GM21526 (cell line): Measurements from ENCODE around the gene SGSM1.

Experiments used
- ATAC-seq: cut with Tn5 transposase; IDR thresholded peaks from one replicate; pipeline ENCODE4 v1.9.1; 2021; ENCODE audit warnings: moderate library complexity; ENCODE audit not compliant: unreplicated experiment, low FRiP score

The SGSM1 gene

DNA sequence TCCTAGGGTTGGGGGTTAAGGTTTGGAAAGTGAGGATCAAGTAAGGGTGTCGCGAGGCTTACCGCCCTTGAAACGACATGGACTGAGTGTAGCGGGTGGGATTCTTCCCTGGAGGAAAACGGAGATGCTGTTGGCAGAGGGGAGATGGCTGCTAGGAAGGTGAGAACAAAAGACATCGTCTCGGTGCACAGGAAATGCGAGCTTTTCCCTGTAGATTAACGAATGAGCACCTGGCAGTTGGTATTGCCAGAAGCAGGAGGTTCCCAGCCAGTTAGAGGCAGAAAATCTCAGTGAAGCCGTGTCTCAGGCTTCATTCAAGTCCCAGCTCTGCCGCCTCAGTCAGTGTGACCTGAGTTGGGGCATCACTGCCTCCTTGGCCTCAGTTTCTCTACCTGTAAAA lies 141.9 kb downstream of the SGSM1 start:
- ATAC-seq = no peak

DNA sequence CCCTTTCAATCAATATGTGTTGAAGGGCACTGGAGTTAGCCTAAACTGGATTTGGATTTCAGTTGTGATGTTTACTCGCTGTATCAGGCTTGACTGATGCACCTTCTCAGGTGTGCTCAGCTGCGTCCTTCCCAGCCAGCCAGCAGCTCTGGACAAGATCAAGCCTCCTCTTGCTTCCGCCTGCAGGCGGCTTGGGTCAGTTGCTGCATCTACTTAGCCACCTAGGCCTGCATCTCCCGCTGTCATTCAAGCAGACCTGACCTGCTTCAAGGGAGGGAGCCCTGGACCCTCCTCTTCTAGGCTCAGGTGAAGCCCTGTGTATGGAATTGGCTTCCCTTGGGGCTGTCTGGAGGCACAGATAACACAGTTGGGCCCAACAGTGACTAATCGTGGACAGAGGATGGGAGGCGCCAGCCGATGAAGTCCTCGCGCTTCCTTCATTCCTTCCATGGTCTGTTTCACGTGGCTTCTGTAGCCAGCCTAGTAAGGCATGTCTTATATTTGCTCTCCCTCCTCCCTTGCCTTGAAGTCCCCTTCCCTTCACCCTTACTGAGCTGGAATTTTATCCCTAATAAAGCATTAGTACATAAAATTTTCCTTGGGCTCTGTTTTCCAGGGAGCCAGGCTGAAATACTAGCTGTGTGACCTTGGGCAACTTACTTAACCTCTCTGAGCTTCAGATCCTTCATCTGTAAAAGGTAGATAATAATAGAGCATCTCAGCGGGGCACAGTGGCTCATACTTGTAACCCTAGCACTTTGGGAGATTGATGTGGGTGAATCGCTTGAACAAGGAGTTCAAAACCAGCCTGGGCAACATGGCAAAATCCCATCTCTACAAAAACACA lies 142.6 kb downstream of the SGSM1 start:
- no peak for ATAC-seq

DNA sequence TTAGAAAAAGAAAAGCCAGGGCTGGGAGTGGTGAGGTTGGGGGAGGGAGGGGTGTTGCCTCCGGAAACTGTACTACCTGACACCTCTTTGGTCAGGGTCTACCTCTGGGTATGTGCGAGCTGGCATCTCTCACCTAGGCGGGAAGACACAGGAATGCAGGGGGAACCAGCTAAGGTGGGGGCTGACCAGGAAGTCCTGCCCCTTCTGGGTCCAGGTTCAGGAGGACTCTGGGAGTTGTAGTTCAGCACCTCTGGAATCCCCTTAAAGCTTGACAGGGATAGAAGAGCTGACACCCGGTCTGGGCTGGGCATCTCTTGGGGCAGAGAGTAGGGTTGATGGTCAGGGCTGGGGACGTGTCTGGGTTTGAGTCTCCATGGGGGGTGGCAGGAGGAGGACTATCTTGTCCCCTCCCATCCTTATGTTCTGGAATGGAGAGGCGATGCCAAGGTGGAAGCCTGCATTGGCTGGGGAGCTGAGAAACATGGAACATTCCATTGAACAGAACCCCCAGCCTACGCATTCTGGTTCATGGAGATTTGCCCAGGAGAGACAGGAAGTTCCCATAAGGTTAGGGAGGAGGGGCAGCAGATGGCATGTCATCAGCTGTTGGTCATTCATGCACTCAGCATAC lies 144.4 kb downstream of the SGSM1 start:
- ATAC-seq = no peak

DNA sequence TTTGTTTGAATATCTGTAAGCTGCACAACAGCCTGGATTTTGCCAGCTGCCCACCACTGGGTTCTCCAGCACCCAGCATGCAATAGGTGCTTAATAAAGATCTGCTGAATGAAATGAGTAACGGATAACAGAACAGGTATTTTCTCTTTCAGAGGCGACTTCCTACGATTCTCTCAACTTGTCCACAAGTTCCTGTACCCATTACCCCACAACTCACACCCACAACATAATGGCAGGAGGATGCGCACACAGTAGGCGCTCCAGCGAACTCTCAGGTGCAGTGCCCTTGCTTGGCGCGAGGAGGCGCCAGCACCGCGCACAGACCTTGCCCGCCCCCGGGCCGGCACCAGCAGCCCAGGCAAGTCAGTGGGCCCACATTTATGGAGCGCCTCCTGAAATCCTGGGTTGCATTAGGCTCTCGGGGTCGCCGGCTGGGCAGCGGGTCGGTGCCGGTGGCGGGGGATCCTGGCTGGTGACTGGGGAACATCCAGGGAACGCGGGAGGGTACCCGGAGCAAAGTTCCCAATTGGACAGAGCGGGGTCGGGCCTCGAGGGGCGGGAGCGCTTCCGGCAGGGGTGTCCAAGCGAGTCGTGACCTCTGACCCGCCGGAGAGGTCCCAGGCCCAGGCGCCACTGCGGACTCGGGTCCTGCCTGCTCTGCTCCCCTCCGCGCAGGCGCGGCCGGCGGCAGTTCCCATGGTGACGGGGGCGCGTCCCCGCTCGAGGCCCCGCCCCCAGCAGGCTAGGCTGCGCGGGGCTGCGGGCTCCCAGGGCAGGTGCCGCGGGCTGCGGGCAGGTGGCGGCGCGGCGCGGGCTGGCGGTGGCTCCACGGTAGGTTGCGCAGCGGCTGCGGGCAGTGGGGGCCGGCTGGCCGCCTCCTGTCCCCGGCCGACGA lies 146.2 kb downstream of the SGSM1 start, which contains the start of gene KIAA1671:
Gene KIAA1671 (plus strand): TSS at position 775 of the 895 bp plus-strand sequence. CDS start 75,284 bp downstream, outside the sequence.
- peak; percentile 81 for ATAC-seq

DNA sequence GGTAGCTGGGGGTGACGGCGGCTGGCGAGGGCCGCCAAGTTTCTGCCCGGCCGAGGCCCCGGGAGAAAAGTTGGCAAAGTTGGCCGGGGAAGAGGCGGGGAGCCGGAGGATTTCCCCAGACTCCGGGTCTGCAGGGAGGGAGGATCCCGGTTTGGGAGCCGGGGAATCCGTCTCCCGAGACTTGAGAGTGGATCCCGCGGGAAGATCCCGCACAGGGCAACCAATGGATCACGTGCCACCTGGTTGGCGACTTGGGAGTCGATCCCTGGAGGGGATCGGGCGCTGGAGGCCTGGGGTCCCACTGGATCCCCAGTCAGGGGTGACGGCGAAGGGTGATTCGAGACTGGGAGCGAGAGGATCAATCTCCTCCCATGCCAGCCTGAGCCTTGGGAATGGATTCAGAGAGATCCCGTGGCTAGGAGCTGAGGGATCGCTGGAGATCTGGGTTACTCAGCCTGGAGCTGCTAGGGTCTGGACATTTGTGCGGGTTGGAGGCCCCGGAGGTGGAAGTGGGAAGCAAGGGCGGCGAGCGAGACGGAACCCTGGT lies 146.9 kb downstream of the SGSM1 start:
- no peak for ATAC-seq

DNA sequence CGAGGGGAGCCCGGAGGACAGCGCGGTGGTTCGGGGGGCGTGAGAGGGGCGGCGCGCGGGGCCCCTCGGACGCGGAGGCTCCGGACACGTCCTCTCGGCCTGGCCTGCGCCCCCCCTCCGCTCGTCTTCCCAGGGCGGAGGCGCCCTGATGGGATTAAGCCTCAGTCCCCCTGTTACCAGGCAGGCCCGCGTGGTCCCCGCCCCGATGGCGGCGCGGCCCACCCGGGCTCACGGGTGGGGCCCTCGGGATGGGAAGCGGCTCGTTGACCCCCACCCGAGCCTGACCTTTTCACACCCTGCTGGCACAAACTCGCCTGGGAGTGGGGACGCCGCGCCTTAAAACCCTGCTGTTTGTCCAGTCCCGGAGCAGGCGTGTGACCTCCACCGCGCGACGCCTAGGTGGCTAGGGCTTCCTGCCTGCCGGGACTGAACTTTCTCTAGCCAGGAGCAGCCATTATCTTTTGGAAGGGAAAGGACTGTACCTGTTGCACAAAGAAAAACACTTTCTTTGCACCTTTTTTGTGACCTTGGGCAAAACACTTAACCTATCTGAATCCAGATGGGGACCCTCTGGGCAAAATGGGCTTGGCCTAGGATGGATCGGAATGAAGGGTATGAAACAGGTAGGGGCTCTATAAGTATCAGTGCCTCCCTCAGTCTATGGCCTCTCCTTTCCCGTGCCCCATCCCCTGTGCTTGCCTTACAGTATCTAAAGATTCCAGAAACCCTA lies 147.5 kb downstream of the SGSM1 start:
- ATAC-seq = no peak

DNA sequence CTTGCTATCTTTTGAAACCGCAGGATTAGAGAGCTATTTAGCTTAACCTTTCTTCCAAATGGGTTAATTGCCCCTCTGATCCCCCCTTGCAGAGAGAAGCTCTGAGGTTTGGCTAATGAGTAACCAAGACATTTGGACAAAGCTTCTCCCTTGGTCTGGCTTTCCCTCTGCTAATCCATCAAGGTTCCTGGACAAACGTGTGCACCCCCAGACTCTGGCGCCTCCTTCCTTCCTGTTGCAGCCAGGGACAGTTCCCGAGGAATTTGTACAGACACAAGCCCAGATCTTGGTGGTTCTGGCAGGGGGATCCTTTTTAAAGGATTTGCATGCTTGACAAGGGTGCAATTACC lies 148.1 kb downstream of the SGSM1 start:
- ATAC-seq = no peak

DNA sequence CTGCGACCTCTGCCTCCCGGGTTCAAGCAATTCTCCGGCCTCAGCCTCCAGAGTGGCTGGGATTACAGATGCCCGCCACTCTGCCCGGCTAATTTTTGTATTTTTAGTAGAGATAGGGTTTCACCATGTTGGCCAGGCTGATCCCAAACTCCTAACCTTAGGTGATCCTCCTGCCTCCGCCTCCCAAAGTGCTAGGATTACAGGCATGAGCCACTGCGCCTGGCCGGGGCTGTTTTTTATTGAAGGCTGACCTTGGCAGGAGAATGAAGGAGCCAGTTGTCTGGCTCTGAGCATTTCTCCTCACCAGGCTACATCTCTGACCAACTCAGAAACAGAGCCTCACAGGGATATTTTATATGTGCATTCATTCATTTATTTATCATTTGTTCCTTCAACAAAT lies 148.8 kb downstream of the SGSM1 start:
- no peak for ATAC-seq

DNA sequence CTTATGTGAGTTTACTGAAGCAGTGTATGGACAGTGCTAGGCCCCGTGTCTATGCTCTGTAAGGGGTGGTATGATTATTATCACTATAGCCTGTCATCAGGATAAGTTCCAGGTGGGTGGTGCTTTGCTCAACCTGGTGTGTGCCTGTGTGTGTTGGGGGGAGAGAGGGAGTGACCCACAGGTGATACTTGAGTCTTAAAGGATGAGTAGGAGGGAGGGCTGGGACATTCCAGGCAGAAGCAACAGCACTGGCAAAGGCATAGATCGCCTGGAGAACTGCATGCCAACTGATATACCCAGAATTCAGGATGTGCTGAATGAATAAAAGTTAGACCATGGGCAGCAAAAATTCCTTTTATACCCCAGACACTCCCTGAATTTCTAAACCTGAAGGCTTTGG lies 151.0 kb downstream of the SGSM1 start:
- no peak for ATAC-seq

DNA sequence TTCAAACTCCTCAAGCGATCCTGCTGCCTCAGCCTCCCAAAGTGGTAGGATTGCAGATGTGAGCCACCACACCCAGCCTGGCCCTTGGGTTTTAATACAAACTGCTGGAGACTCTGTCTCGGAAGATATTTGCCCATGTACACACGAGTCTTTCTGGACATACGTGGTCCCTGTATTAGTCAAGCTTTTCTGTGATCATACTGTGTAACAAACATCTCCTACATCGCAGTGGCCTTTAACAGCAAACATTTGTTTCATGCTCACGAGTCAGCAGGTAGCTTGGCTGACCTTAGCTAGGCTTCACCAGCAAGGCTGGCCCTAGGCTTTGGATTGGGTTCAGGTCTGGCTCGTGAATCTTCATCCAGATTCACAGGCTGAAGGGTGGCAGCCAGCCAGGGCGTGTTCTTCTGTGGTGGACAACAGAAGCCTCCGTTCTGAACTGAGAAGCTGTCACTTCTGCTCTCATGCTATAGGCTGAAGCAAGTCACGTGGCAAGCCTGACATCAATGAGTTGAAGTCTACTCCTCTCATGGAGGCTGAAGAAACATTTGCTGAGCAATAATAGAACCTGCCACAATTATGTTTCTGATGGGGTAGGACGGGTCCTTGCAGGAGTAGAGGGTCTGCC lies 155.3 kb downstream of the SGSM1 start:
- no peak for ATAC-seq

DNA sequence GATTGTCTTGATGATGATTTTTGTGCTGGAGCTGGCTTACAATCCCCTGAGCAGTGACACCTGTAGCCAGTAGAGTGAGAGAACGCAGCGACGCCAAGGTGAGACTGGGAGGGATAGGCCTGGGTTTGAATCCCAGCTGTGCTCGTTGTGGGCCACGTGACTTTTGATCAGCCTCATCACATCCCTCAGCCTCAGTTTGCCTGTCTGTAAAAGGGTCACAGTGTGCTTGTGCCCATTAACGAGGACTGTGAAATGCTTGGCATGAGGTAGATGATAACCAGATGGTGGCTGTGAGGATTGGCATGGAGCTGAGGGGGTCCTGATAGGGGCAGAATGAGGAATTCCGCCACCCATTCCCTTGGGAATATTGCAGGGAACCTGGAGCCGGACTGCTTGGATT lies 156.1 kb downstream of the SGSM1 start:
- ATAC-seq = no peak

DNA sequence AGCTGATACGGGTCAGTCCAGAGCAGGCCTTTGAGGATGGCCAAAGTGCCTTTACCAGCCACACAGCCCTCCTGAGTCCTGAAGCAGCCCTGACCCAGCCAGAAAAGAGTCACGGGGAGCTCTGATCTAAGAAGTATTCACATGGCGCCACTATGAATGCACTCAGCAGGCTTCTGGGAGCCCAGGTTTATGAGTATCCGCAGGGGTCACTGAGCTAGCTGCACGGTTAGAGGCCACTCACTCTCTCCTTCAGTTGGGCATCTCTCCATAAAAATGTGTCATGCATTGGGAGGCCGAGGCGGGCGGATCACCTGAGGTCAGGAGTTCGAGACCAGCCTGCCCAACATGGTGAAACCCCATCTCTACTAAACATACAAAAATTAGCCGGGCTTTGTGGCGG lies 156.8 kb downstream of the SGSM1 start:
- ATAC-seq = no peak

DNA sequence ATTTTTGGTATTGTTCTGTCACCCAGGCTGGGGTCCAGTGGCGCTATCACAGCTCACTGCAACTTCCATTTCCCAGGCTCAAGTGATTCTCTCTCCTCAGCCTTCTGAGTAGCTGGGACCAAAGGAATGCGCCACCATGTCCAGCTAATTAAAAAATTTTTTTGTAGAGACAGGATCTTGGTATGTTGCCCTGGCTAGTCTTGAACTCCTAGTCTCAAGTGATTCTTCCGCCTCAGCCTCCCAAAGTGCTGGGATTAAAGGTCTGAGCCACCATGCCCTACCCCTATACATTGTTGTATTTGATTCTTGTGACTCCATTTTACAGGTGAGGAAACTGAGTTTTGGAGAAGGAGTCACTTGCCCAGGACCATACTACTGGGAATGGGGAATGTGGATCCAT lies 158.4 kb downstream of the SGSM1 start:
- ATAC-seq = no peak

DNA sequence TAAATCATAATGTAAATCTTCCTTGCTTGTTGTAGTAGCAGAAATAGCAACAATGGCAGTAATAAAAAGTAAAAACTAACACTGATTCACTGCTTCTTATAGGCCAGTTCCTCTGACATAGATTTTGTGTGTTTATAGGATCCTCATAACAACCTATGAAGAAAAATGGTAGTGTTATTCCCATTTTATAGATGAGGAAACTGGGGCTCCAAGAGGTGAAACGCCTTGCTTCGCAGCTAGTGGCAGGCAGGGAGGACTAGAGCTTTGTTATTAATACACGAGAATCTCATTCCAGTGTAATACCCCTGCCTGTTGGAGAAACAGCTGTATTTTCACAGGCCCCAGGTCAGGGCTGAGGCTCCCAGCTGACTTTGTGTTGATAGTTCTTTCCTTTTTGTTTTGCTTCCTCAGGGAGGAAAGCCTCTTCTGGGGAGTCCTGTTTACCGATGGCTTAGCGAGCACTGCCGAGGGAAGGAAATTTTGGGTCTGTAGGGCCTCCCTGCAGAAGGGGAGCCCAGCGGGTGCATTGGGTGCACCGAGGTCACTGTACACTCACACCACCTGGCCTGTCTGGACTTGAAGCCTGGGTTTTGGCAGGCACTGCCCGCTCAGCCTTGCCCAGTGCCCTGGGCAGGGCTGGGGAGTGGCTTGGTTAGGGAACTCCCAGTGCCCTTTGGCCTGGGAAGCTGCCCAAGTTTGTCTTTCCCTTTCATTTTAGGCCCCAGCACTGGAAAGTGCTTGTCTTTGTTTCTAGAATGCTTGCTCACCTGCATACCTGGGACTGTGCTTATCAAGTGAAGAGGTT lies 160.0 kb downstream of the SGSM1 start:
- no peak for ATAC-seq

DNA sequence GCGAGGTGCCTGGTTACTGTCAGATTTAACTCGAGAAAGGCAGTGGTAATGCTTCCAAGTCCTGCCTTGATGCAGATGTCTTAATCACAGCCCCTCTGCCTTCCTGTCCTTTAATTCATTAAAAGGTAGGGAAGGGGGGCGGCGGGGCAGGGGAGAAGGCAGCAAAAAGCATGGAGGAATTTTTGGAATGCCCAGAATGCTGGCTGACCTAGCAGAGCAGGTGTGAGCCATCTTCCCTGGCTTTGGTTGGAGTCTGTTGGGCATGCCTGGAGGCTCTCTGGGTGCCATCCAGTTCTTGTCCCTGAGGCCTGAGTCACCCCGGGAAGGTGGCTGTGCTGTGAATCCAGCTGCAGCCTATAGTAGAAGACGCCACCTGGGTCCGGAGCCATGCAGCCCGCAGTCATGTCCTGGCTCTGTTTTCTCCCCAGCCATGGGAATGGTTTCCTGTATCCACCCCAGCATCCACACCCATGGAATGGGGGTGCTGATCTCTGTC lies 162.1 kb downstream of the SGSM1 start:
- ATAC-seq = no peak

DNA sequence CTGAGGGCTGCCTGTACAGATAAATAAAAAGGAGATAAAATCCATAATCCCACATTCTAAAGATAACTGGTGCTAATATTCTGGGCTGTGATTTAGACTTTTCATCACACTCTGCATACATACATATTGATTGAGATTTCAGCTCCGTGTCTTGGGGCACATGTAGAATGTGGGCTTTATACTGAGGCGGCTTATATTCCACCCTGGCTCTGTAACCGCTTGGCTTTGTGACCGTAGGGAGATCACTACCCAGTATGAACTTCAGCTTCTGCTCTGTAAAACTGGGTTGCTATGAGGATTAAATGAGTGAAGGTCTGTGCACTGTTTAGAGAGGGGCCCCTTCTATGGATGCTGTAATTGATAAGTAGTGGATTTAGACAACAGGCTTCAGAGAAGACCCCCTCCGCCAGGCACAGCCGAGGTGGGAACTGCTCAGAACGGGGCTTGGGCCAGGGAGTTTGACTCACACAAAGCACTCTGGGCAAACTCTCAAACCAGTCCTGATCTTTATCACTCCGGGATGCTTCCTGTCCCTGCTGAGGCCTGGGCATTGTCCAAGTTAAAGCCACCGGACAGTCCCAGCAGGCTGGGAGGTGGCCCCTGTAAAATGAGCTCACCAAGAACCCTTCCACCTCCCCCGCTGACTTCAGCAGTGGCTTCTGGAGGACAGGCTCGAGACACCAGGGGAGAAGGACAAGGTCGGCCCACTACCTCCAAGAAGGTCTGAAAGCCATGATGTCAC lies 163.7 kb downstream of the SGSM1 start:
- no peak for ATAC-seq

DNA sequence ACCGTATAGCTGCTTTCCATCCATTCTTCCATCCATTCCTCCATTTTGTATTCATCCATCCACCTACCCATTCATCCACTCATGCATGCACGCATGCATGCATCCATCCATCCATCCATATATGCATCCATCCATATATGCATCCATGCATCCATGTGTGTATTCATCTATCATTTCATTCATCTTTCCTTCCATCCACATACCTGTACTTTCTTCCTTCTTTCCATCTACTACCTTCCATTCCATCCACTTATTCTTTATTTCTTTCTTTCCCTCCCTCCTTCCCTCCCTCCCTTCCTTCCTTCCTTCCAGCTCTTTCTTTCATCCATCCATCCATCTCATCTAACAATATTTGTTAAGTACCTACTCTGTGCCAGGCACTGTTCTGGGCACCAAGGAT lies 166.4 kb downstream of the SGSM1 start:
- ATAC-seq = no peak

DNA sequence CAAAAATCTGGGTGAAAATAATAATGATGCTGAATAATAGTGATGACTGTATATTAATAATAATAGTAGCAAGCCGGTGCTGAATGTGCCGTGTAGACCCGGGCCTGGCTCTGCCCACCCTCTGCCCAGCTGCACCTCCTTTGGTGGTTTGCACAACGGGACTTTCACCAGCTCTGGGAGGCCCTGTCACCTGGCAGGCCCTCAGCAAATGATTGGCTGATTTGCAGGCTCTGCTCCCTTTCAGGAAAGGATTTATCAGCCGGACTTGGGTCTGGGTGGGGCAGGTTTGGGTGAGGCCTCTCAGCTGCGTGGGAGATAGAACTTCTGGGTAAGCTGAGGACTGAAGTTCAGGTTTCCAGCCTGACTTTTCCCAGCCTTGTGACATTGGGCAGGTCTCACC lies 167.9 kb downstream of the SGSM1 start:
- ATAC-seq = no peak
